Activated T-cell treated with anti-CD3 and anti-CD28 coated beads, Interleukin-2, amount 50 U/mL, for 1 hour (primary cell): Measurements from ENCODE around the gene ZSCAN25.
"Not testable (repeated sequence)": the region's sequence is repeated elsewhere in the genome, so short reads cannot be mapped to it uniquely, and the experiment has no call there.

Experiments
- DNase-seq: peaks from one replicate; pipeline ENCODE4 v3.0.0-alpha.2; 2020

Gene ZSCAN25

DNA sequence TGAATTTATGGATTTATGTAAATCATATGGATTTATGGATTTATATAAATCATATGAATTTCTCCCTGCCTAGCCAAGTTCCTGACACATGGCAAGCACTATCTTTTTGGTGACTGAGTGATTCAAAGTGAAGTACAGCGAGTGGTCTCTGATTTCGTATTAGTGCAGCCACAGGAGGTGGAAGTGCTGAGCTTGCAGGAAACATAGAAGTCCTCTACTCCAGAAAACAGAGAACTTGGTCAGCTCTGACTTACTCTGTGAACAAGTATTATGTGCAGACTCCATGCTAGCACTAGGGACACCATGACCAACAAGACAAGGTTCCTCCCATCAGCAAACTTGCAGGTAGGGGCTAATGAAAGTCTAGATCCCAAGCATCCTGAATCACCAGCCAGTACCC lies 34.5 kb downstream of the ZSCAN25 start:
- no peak for DNase-seq

DNA sequence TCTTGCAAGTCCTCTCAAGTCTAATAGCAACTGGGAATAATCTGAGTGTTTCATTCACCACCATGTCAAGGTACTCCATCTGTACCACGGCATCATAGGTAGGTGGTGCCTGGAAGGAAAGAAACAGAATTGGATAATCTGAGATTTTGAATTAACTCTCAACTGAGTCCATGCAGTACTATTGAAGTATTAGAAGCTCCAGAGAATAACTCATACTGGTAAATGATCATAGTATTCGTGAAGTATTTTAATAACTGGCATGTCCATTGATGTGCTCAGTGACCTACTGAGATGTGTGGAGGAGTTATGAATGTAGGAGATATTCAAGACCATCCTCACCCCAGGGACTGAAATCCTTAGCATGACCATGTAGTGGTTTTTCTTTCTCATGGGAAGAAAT lies 35.9 kb downstream of the ZSCAN25 start:
- DNase-seq = no peak

DNA sequence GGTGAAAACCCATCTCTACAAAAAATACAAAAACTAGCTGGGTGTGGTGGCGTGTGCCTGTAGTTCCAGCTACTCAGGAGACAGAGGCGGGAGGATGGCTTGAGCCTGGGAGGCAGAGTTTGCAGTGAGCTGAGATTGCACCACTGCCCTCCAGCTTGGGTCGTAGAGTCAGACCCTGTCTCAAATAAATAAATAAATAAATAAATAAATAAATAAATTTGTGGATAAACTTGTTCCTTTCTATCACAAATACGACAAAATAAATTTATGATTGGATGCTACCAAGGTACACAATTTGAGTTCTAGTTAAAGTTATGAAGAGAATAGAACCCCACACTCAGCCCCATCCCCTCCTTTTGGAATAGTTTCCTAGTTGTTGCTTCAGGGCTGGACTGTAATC lies 36.5 kb downstream of the ZSCAN25 start:
- not testable (repeated sequence) for DNase-seq

DNA sequence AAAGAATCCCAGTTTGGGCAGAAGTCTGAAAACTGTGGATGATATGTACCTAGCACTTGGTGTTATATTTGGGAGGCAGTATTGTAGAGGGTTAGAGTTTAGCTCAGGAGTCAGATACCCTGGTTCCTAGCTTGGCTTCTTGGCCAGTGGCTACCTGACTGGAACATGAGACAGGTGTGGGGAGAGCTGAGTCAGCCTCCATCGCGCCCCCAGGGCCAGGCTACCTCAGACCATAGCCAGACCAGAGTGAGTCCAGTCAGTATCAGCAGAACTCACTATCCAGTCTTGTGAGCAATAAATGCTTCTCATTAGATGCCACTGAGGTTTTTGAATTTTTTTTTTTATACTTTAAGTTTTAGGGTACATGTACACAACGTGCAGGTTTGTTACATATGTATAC lies 37.0 kb downstream of the ZSCAN25 start:
- no peak for DNase-seq

DNA sequence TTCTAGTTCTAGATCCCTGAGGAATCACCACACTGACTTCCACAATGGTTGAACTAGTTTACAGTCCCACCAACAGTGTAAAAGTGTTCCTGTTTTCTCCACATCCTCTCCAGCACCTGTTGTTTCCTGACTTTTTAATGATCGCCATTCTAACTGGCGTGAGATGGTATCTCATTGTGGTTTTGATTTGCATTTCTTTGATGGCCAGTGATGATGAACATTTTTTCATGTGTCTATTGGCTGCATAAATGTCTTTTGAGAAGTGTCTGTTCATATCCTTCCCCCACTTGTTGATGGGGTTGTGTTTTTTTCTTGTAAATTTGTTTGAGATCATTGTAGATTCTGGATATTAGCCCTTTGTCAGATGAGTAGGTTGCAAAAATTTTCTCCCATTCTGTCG lies 37.9 kb downstream of the ZSCAN25 start:
- not testable (repeated sequence) for DNase-seq

DNA sequence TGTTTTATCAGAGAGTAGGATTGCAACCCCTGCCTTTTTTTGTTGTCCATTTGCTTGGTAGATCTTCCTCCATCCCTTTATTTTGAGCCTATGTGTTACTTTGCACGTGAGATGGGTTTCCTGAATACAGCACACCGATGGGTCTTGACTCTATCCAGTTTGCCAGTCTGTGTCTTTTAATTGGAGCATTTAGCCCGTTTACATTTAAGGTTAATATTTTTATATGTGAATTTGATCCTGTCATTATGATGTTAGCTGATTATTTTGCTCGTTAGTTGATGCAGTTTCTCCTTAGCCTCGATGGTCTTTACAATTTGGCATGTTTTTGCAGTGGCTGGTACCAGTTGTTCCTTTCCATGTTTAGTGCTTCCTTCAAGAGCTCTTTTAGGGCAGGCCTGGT lies 41.1 kb downstream of the ZSCAN25 start:
- DNase-seq = not testable (repeated sequence)

DNA sequence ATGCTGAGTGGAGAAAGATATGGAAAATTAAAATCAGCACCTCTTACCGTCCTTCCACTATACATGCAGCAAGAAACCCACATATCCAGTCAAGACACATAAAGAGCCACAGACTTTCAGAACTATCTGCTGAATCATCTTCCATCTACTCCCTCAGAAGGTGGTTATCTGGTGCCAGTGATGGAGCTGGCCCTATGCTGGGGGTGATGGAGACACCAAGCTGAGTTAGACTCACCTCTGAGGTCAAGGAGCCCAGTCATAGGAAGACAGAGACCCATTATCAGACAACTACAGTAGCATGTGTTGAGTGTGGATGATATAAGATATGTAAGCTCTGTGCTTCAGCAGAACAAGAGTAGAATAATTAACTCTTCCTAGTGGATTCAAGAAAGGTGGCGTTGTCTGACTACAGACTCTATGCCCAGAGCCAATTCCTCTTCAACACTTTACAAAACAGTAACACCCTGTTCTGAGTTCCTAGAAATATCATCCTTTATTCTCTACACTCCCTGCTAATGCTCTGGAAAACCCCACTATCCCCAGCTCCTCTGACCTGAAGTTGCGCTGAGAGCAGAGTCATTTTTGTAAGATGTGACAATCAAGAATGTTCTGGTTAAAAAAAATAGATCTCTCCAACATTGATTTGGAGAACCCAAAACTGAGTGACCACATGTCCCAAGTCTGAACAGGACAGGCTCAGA lies 48.7 kb downstream of the ZSCAN25 start:
- DNase-seq = no peak

DNA sequence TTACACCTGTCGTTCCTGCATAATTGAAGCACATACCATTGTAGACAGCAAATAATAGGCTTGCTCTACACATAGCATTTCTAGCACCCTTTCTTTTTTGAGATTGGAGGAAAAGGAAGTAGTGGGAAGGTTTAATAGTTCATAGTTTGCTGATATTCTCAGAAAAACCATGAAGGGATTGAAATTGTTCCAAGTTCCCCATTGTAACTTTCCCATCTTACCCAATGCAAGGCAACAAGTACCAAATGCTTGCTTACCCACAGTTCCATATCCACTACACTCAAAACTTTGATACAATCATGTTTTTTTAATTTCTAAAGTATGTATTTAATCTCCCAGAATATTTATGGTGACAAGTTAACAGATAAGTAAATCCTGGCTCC lies 49.3 kb downstream of the ZSCAN25 start:
- no peak for DNase-seq

DNA sequence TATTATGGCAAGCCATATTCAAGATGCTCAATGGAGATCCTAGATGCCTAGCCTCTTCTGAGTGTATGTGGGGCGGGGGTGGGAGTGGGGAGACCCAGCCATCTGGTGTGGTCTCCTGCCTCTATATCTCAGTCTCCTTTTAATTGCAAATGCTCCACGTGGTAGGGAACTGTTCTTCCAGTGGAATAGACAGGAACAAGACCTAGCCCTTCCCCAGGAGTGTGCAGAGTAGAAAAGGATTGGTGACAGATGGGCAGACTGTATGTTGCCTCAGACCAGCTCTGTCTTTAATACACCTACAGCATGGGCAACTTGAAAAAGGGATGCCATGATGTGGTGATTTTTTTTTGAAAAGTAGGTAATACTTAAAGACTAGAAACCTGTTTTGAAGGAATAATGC lies 50.4 kb downstream of the ZSCAN25 start:
- DNase-seq = no peak

DNA sequence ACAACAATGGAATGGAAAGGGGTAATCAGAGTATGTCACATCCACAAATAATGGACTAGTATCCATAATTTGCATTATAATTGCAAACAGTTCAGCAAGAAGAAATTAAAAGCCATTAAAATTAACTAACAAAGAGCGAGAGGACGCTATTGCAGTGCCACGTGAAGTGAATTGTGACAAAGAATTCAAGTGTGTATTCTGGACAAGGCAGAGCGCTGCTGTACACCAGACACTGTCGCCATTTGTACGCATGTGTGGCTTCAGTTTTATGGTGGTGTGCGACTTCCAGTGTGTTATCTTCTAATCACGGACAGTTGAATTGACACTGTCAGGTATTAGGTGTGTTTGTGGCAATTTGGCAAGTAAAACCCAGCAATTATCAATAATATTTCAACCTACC lies 51.8 kb downstream of the ZSCAN25 start:
- DNase-seq = no peak

DNA sequence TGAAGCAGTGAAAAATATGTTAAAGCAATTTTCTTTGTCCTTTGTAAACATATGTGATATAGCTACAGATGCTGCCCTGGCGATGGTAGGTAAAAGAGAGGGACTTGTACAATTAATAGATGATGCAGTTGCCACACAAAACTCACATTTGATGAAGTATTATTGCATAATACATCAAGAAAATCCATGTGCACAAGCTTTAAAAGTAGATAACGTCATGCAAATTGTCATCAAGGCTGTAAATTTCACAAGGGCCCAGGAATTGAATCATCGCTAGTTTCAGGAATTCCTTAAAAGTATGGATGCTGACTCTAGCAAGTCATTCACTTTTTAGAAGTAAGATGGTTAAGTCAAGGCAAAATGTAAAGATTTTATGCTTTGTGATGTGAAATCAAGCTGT lies 53.0 kb downstream of the ZSCAN25 start:
- DNase-seq = no peak

DNA sequence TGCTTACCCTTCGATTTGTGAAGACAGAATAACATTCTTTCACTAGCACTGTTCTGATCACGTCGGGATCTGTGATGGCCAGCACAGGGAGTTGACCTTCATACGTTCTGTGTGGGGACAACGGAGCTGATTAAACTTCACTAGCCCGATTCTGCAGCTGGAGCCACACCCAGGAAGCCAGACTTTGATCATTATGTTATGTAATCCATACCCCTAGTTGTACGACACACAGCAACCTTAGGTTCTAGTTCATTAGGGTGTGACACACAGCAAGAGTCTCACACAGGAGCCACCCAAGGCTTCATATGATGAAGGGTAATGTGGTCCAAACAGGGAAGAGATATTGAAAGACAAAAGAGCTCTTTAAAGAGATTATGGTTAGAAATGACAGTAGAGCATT lies 55.8 kb downstream of the ZSCAN25 start:
- DNase-seq = no peak

DNA sequence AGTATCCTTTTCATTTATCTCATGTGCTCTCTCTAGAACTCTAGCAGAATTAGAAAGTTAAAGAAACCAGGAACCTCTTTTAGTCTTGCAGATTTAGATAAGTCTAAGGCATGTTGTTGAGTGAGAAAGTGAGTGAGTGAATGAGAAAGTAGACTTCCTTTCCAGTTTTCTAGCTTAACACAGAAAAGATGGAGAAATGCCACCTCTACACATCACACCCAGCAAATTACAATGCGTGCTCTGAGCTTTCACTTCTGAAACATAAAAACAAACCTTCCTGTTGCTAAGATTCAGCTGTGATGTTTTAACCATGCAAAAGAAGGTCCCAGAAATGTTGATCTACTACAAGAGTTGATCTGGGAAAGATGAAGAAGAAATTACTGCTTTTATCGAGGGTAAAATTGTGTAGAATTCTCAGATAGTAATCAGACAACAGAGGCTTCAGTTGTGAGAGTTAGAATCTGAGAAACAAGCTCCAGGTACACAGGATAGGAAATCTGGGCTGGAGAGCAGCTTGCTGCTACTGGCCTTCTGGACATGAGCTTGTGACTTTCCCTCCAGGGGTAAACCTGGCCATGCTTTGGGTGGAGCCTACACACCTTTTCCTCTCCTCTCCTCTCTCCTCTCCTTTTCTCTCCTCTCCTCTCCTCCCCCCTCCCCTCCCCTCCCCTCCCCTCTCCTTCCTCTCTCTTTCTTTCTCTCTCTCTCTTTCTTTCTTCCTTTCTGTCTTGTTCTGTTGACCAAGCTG lies 58.4 kb downstream of the ZSCAN25 start:
- no peak for DNase-seq

DNA sequence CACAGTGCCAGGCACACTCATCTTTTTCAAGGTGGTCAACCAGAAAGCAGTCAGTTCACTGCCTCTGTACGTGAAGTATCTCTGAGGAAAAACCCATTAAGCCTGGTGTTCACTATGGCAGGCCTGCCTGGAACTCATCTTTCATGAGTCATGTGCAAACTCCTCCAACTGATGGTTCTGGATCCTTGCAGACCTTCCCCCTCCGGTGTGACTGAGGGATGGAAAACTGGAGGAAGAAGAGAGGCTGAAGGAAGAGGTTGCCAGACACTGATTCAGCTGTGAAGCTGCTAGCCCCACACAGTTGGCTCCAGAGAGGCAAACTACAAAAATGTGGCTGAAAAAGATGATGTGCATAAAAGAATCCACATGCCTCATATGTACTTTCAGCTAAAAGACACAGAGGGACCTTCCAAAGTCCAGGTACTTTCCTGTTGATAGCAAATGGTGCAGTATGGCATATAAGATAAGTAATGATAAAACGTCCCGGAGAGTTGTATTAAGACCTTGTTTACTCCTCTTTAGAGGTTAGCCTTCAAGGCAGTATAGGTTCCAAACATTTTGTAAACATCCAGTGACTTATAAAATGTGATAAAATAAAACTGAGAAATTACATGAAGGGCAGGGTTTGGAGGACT lies 60.4 kb downstream of the ZSCAN25 start:
- DNase-seq = no peak

DNA sequence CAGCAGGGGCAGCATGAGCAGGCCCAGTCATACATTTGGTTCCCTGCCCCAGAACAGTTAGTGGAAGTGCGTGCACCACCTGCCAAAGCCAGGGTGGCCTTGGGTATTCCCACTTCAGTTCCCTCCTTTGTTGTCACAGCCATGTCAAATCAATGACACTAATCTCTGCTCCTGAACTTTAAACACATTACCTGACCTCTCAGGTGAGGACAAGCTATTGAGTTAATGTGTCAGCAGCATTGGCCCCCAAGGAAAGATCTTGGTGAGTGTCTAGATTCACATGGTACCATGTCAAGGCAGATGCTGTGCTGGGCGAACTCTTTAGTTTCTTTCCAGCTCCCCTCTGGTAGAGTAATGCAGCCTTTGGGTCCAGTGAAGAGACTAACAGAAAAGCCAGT lies 60.9 kb downstream of the ZSCAN25 start:
- DNase-seq = no peak

DNA sequence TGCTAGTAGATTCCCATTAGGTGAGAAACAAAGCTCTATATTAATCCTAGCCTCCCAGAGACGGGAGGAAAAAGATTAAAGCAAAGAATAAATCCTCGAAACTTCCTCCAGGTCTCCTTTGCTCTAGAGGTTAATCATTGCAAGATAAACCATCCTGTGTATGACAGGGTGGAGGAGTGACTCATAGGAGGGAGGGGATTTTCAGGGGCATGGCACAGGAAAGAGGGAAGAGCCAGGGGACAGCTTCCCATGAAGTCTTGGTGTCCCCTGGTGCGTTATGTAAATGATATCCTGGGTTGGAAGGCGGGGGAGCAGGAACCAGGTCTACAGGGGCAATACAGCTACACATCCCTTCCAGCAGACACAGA lies 62.3 kb downstream of the ZSCAN25 start:
- DNase-seq = no peak

DNA sequence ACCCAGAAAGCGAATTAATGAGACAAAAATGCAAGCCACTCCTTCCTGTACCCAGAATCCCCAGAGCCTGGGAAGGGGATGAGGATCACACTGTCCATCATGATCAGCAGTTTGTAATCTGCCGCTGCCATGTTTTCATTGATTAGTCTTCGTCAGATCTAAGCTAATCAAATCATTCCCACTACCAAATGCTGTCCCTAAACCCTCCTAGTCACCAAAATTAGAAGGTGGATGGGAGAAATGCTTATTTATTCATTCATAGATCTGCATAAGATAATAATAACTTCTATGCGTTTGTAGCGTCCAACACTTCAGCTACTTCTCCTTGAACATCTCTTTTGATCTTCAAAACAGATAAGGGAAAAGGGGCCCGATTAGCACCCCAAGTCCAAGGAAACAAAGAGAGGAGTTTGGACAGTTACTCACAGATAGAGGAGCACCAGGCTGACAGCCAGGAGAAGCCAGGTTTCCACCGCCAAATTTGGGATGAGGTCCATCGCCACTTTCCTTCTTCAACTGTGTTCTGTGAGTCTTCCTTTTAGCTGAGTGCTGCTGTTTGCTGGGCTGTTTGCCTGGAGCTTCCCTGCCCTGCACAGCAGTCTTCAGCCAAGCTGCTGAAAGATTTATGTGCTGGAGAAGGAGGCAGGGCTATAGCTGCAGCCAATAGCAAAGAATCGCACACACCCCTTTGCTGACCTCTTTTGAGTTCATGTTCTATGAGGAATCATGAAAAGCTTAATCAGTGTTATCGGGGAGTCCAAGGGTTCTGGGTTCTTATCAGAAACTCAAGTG lies 62.9 kb downstream of the ZSCAN25 start, which contains the start of gene CYP3A5:
CYP3A5 (minus strand) TSS at position 597 of the 792 bp plus-strand sequence; CDS start at position 497, 100 bp downstream.
- no peak for DNase-seq
